ENCODE data around the gene GALR1. TPM values are rescaled to one million over a fixed set of nuclear protein-coding genes. Genes with fewer than 3 reads are reported as not detected.

Gene GALR1
- total RNA-seq, 1 donor from 2014 or later: 0.06 TPM

DNA sequence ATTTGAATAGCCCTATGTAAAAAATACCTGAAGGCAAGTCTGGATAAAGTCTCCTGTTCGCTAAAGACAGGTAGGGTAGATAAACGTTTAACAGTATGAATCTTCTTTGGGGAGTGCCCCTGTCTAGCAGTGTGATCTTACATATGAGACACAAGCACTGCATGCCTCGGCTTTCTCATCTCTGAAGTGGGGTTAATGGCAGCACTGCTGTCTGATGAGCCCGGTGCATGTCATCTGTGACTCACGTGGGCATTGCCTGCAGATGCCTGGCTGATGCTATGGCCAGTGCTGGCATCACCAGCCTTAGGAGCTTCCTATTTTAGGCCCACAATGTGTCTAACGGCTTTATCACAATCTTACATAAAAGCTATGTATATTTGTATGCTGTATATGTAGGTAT lies 50.1 kb downstream of the GALR1 start:
- H3K36me3 ChIP-seq: no peaks in the 10 kb centered on the region
- H3K27ac ChIP-seq: no peak overlapping the region
- intact Hi-C loops (cut with DNase I): no loop called here
- no peak for DNase-seq
- TF ChIP-seq, protein P1, sequence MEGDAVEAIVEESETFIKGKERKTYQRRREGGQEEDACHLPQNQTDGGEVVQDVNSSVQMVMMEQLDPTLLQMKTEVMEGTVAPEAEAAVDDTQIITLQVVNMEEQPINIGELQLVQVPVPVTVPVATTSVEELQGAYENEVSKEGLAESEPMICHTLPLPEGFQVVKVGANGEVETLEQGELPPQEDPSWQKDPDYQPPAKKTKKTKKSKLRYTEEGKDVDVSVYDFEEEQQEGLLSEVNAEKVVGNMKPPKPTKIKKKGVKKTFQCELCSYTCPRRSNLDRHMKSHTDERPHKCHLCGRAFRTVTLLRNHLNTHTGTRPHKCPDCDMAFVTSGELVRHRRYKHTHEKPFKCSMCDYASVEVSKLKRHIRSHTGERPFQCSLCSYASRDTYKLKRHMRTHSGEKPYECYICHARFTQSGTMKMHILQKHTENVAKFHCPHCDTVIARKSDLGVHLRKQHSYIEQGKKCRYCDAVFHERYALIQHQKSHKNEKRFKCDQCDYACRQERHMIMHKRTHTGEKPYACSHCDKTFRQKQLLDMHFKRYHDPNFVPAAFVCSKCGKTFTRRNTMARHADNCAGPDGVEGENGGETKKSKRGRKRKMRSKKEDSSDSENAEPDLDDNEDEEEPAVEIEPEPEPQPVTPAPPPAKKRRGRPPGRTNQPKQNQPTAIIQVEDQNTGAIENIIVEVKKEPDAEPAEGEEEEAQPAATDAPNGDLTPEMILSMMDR (IDR thresholded peaks at IDR 0.05): no peak
- H3K27me3 ChIP-seq: no peaks in the 10 kb centered on the region
- no peak for ATAC-seq
- H3K4me1 ChIP-seq: no peaks in the 10 kb centered on the region
- H3K9me3 ChIP-seq: no peaks in the 10 kb centered on the region
- H3K4me3 ChIP-seq: no peak overlapping the region

DNA sequence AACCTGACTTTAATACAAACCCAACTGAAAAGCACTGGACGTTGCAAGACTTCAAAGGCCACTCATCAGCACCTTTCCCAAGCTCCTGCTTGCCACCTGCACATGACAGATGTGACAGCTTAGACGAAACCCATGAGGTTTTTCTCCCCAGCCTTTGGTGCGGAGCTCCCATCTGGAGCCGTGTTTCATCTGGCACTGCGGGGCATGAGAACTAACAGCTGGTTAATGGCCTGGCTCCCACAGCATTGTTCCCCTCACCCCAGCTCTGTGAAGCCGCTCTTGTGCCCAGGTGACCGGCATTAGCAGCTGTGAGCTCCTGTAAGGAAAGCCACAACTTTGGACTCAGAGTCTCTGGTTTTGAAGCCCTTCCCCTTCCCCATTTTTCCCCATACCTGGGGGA lies 50.9 kb downstream of the GALR1 start:
- TF ChIP-seq, protein P1 (IDR thresholded peaks at IDR 0.05): no peak
- Histone ChIP-seq H3K4me3 (no peak overlapping the region), H3K27ac (no peak overlapping the region), H3K27me3 (no peaks in the 10 kb centered on the region), H3K36me3 (no peaks in the 10 kb centered on the region), H3K9me3 (no peaks in the 10 kb centered on the region), H3K4me1 (no peaks in the 10 kb centered on the region)
- DNase-seq: no peak
- intact Hi-C loops (cut with DNase I): no loop called here
- ATAC-seq: no peak

DNA sequence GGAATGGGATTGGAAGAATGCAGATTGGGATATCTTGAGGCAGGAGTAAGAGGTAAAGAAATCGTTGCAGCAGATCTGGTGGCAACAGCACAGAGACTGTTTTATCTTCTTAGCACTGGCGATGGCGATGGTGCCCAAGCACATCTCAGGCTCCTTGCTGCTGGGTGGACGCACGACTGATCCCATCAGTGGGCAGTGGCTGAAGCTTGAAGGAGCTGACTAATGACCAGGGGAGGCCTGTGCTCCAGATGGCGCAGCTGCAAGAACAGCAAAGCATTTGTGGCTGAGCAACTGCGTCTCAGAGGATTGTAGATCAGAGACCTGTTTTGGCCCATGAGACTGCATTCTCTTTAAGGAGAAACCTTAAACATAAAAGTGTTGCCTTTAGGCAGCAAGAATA lies 54.6 kb downstream of the GALR1 start:
- Histone ChIP-seq H3K36me3 (no peaks in the 10 kb centered on the region), H3K4me3 (no peak overlapping the region), H3K27me3 (no peaks in the 10 kb centered on the region), H3K27ac (no peak overlapping the region), H3K9me3 (no peaks in the 10 kb centered on the region), H3K4me1 (no peaks in the 10 kb centered on the region)
- ATAC-seq: no peak
- intact Hi-C loops (cut with DNase I): no loop called here
- DNase-seq: no peak
- TF ChIP-seq, protein P1 (IDR thresholded peaks at IDR 0.05): no peak

DNA sequence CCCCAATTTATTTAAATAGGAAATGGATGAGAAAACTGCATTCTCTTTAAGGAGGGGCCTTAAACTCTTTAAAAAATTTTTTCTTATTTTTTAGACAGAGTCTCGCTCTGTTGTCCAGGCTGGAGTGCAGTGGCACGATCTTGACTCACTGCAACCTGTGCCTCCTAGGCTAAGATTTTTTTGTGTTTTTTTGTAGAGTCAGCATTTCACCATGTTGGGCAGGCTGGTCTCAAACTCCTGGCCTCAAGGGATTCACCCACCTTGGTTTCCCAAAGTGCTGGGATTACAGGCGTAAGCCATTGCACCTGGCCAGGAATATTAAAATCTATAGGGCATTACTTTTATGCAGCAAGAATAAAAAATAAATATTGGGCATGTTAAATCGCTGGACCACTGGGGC lies 56.0 kb downstream of the GALR1 start:
- intact Hi-C loops (cut with DNase I): no loop called here
- TF ChIP-seq, protein P1 (IDR thresholded peaks at IDR 0.05): no peak
- Histone ChIP-seq H3K27me3 (no peaks in the 10 kb centered on the region), H3K36me3 (no peaks in the 10 kb centered on the region), H3K4me3 (no peak overlapping the region), H3K9me3 (no peaks in the 10 kb centered on the region), H3K27ac (no peak overlapping the region), H3K4me1 (no peaks in the 10 kb centered on the region)
- DNase-seq (no peak), ATAC-seq (no peak)

DNA sequence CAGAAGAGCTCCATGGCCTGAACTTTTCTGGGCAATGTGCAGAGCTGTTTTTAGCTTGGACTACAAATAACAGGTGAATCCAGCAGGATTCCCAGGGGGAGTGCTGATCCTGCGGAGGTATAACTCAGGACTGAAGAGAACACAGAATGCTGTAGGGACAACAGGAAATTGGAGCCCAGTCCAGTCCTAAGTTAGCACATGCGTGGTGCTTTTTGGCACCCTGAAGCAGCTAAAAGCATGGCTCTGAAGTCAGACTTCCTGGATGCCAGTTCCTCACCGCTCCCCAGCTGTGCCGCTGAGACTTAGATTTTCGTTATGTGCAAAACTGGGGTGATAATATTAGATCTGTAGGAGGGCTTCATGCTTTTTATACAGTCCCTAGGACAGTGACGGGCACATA lies 58.6 kb downstream of the GALR1 start:
- no peaks in the 10 kb centered on the region for H3K9me3 ChIP-seq
- intact Hi-C loops (cut with DNase I): no loop called here
- ATAC-seq: no peak
- H3K36me3 ChIP-seq: no peaks in the 10 kb centered on the region
- no peak for DNase-seq
- TF ChIP-seq, protein P1 (IDR thresholded peaks at IDR 0.05): no peak
- H3K27ac ChIP-seq: no peak overlapping the region
- H3K27me3 ChIP-seq: no peaks in the 10 kb centered on the region
- no peaks in the 10 kb centered on the region for H3K4me1 ChIP-seq
- H3K4me3 ChIP-seq: no peak overlapping the region

DNA sequence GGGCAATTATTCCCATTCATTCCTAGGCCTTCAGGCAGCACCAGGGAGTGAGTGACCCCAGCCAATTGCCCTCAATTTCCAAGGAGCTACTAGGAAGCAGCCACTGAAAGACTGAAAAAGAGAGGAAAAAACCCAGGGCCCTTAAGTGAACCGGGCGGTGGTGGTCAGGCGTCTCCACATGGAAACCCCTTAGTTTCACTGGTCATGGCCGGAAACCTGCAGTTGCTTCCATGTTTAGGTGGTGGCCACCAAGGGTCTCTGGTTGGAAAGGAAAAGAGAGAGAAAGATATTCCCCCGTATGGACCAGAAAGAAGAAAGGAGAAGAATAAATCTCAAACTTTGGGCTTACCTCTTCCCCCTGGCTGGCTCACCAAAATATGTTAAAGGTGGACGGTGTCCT lies 64.9 kb downstream of the GALR1 start:
- H3K4me3 ChIP-seq: no peak overlapping the region
- no peaks in the 10 kb centered on the region for H3K9me3 ChIP-seq
- DNase-seq (no peak), ATAC-seq (no peak)
- intact Hi-C loops (cut with DNase I): no loop called here
- no peak overlapping the region for H3K27ac ChIP-seq
- H3K4me1 ChIP-seq: no peaks in the 10 kb centered on the region
- TF ChIP-seq, protein P1 (IDR thresholded peaks at IDR 0.05): no peak
- no peaks in the 10 kb centered on the region for H3K36me3 ChIP-seq
- H3K27me3 ChIP-seq: no peaks in the 10 kb centered on the region
